Colonic mucosa (tissue), 4 donors: ENCODE results near the gene WDSUB1. TPM values are rescaled to one million over a fixed set of nuclear protein-coding genes. Genes with fewer than 3 reads are reported as not detected.

Experiments
- DNase-seq: peaks from one replicate; pipeline ENCODE4 v3.0.0-alpha.2; 2020
- H3K27ac ChIP-seq: fragments of 200-600 bp; one replicate; pipeline ENCODE4 v1.8.0; 2021
- H3K27me3 ChIP-seq: fragments of 200-600 bp; one replicate; pipeline ENCODE4 v1.8.0; 2021
- H3K36me3 ChIP-seq: fragments of 200-600 bp; one replicate; pipeline ENCODE4 v1.8.0; 2021
- H3K4me1 ChIP-seq: fragments of 200-600 bp; one replicate; pipeline ENCODE4 v1.8.0; 2021; ENCODE audit warnings: mild to moderate bottlenecking
- H3K4me3 ChIP-seq: fragments of 200-600 bp; one replicate; pipeline ENCODE4 v1.8.0; 2021
- H3K9ac ChIP-seq, 2 donors: one replicate each; pipeline ENCODE4 v1.7.0; 2013; ENCODE audit warnings: control low read depth in 2 of 2, low read depth in 2 of 2, low read length in 2 of 2
- H3K9me3 ChIP-seq: fragments of 200-600 bp; one replicate; pipeline ENCODE4 v1.8.0; 2021
- CTCF ChIP-seq: fragments of 200-600 bp; IDR thresholded peaks from one replicate; pipeline ENCODE4 v1.8.0; 2022; ENCODE audit warnings: antibody characterized with exemption, mild to moderate bottlenecking
- intact Hi-C: fragments of 100-400 bp; cut with DNase I; formaldehyde crosslinking; loops from one replicate; pipeline ENCODE4 v1.14.1; 2022
- total RNA-seq, 2 donors: library from RNA; stranded (reverse); fragmentation: NEBNext Ultra II Directional in 1 of 2; extraction: Animal tissue kit (Norgen Biotek cat#: 25700) in 1 of 2; gene quantifications; one replicate each; pipeline ENCODE4 v1.2.1, GENCODE V29; 2021
- donor health status: healthy.
- donor health status: DM: no; HTN: no; CAD: no.
- donor health status: DM: no; HTN: no; CAD: no.

The WDSUB1 gene
- total RNA-seq, 2 donors from 2014 or later: 7.2 to 7.5 TPM

- H3K27ac ChIP-seq: no peak overlapping the region
- no peak for TF ChIP-seq CTCF
- H3K9me3 ChIP-seq: no peaks in the 10 kb centered on the region
- intact Hi-C loops: no loop called here
- no peaks in the 10 kb centered on the region for H3K27me3 ChIP-seq
- H3K9ac ChIP-seq: no peak overlapping the region
- H3K4me3 ChIP-seq: no peak overlapping the region
- H3K36me3 ChIP-seq: no peaks in the 10 kb centered on the region
- no peaks in the 10 kb centered on the region for H3K4me1 ChIP-seq
- no peak for DNase-seq
Measured at GRCh38 chr2:159287733-159288132, 1.2 kb upstream of the WDSUB1 start.

- Histone ChIP-seq H3K4me3 (peak overlapping the region; percentile 79), H3K27me3 (no peaks in the 10 kb centered on the region), H3K27ac (peak overlapping the region; percentile 65), H3K9me3 (no peaks in the 10 kb centered on the region), H3K9ac (peak overlapping the region; percentile 85 to 86), H3K36me3 (no peaks in the 10 kb centered on the region), H3K4me1 (no peaks in the 10 kb centered on the region)
- intact Hi-C loops: no loop called here
- TF ChIP-seq CTCF: no peak
- DNase-seq: peak; percentile 99
Measured at GRCh38 chr2:159286709-159287441, 372 bp upstream of the WDSUB1 start.

GRCh38 chr2:159285433-159285832 is 1.1 kb downstream of the WDSUB1 start:
- TF ChIP-seq CTCF: no peak
- H3K27ac ChIP-seq: peak overlapping the region; percentile 65
- no peaks in the 10 kb centered on the region for H3K27me3 ChIP-seq
- no peaks in the 10 kb centered on the region for H3K36me3 ChIP-seq
- intact Hi-C loops: no loop called here
- H3K9me3 ChIP-seq: no peaks in the 10 kb centered on the region
- peak overlapping the region; percentile 79 for H3K4me3 ChIP-seq
- no peak for DNase-seq
- H3K4me1 ChIP-seq: no peaks in the 10 kb centered on the region
- H3K9ac ChIP-seq: peak overlapping the region in 1 of 2 donors; percentile 91

- TF ChIP-seq CTCF: no peak
- no peak overlapping the region for H3K4me3 ChIP-seq
- no peaks in the 10 kb centered on the region for H3K4me1 ChIP-seq
- intact Hi-C loops: no loop called here
- no peak overlapping the region for H3K9ac ChIP-seq
- H3K9me3 ChIP-seq: no peaks in the 10 kb centered on the region
- no peaks in the 10 kb centered on the region for H3K27me3 ChIP-seq
- no peak for DNase-seq
- H3K27ac ChIP-seq: no peak overlapping the region
- no peaks in the 10 kb centered on the region for H3K36me3 ChIP-seq
Measured at GRCh38 chr2:159283529-159283928, 3.0 kb downstream of the WDSUB1 start.

- DNase-seq: no peak
- Histone ChIP-seq H3K36me3 (no peaks in the 10 kb centered on the region), H3K27ac (no peak overlapping the region), H3K4me3 (no peak overlapping the region), H3K9ac (no peak overlapping the region), H3K4me1 (no peaks in the 10 kb centered on the region), H3K9me3 (no peaks in the 10 kb centered on the region), H3K27me3 (no peaks in the 10 kb centered on the region)
- no peak for TF ChIP-seq CTCF
- intact Hi-C loops: no loop called here
Measured at GRCh38 chr2:159281002-159281401, 5.5 kb downstream of the WDSUB1 start.
